Keratinocyte (primary cell): ENCODE measurements around the gene PGGT1B. TPM values are rescaled to one million over a fixed set of nuclear protein-coding genes. Genes with fewer than 3 reads are reported as not detected.

Experiments used
- DNase-seq: peaks from one replicate; pipeline ENCODE4 v3.0.0-alpha.2; 2011; ENCODE audit warnings: low read depth, missing footprints, low spot score
- FAIRE-seq: peaks from 2 replicates; lab custom pipeline; 2011; peaks lifted over from hg19 to GRCh38; lab: Jason Lieb, UNC
- H2AFZ ChIP-seq: 2 replicates; pipeline ENCODE4 v1.6.0; 2012; ENCODE audit warnings: low read length, control low read depth, inconsistent platforms; ENCODE audit not compliant: control insufficient read depth
- H3K27ac ChIP-seq: 2 replicates; pipeline ENCODE4 v1.5.1; 2011; ENCODE audit warnings: low read length; ENCODE audit not compliant: control insufficient read depth, insufficient read depth
- H3K27me3 ChIP-seq: 3 replicates; pipeline ENCODE4 v1.6.0; 2011; ENCODE audit warnings: low read length; ENCODE audit not compliant: control insufficient read depth, insufficient read depth; ENCODE audit errors: extremely low read depth
- H3K36me3 ChIP-seq, 2 experiments: 2 replicates in 1 of 2; 3 replicates in 1 of 2; pipeline ENCODE4 v1.5.1; 2011; ENCODE audit warnings: low read length in 2 of 2, mild to moderate bottlenecking in 1 of 2; ENCODE audit not compliant: control insufficient read depth in 2 of 2, insufficient read depth in 2 of 2; ENCODE audit errors: extremely low read depth in 1 of 2
- H3K4me1 ChIP-seq: 3 replicates; pipeline ENCODE4 v1.5.1; 2011; ENCODE audit warnings: low read length; ENCODE audit not compliant: control insufficient read depth, insufficient read depth; ENCODE audit errors: extremely low read depth
- H3K4me2 ChIP-seq: 3 replicates; pipeline ENCODE4 v1.6.0; 2011; ENCODE audit warnings: low read depth, low read length; ENCODE audit not compliant: control insufficient read depth, insufficient read depth; ENCODE audit errors: extremely low read depth
- H3K4me3 ChIP-seq, 3 experiments: fragments of 200-600 bp in 1 of 3; sonication (generic) in 1 of 3; 2 replicates in 2 of 3; 3 replicates in 1 of 3; pipeline ENCODE4 v1.5.1; 2011 to 2016; ENCODE audit warnings: low read length in 3 of 3, mild to moderate bottlenecking in 3 of 3, control low read depth in 2 of 3, inconsistent platforms in 1 of 3, low read depth in 1 of 3, mixed read lengths in 1 of 3, mixed run types in 1 of 3, moderate library complexity in 1 of 3; ENCODE audit not compliant: control insufficient read depth in 2 of 3, insufficient read depth in 2 of 3; ENCODE audit errors: extremely low read depth in 1 of 3
- H3K79me2 ChIP-seq: 2 replicates; pipeline ENCODE4 v1.6.0; 2012; ENCODE audit warnings: low read length; ENCODE audit not compliant: control insufficient read depth, insufficient read depth
- H3K9ac ChIP-seq: 3 replicates; pipeline ENCODE4 v1.6.0; 2011; ENCODE audit warnings: low read length; ENCODE audit not compliant: control insufficient read depth, insufficient read depth; ENCODE audit errors: extremely low read depth
- H3K9me1 ChIP-seq: 3 replicates; pipeline ENCODE4 v1.6.0; 2011; ENCODE audit warnings: low read length; ENCODE audit not compliant: control insufficient read depth, insufficient read depth; ENCODE audit errors: extremely low read depth
- H3K9me3 ChIP-seq: 2 replicates; pipeline ENCODE4 v1.5.1; 2012; ENCODE audit warnings: low read depth, low read length; ENCODE audit not compliant: control insufficient read depth
- H4K20me1 ChIP-seq: 3 replicates; pipeline ENCODE4 v1.6.0; 2011; ENCODE audit warnings: low read length; ENCODE audit not compliant: control insufficient read depth, insufficient read depth; ENCODE audit errors: extremely low read depth
- EZH2 ChIP-seq: IDR thresholded peaks from one replicate; pipeline ENCODE4 v1.6.1; 2012; ENCODE audit warnings: inconsistent platforms, mild to moderate bottlenecking, low read length, moderate library complexity
- dilution Hi-C: fragments of 300-500 bp; cut with MboI; formaldehyde crosslinking; loops from one replicate; pipeline ENCODE4 v1.7.0; 2020; ENCODE audit warnings: low sequenced_read_pairs; ENCODE audit not compliant: extremely low pct_ligation_motif_present
- polyA plus RNA-seq, 5 experiments: library from polyadenylated mRNA; depleted of rRNA in 3 of 5; stranded (reverse) in 3 of 5; stranded (forward) in 1 of 5; unstranded in 1 of 5; fragments of >200 nt; gene quantifications; 1 replicate in 1 of 5; 2 replicates in 3 of 5; 3 replicates in 1 of 5; pipeline versions ENCODE4 v1.2.1 to v1.2.3, GENCODE V29; 2011 to 2012; ENCODE audit warnings: missing spikeins in 2 of 5, low read depth in 1 of 5, low replicate concordance in 1 of 5
- TF ChIP-seq, protein P1 (sequence below), 3 experiments: IDR thresholded peaks in 1 of 3; conservative IDR thresholded peaks in 1 of 3; optimal IDR thresholded peaks in 1 of 3; 2 replicates in 2 of 3; 3 replicates in 1 of 3; pipeline versions ENCODE3 to v1.5.1; 2011; ENCODE audit warnings: low read length in 3 of 3, mild to moderate bottlenecking in 3 of 3, moderate library complexity in 2 of 3, control low read depth in 1 of 3, inconsistent platforms in 1 of 3; ENCODE audit not compliant: insufficient read depth in 2 of 3; ENCODE audit errors: extremely low read depth in 1 of 3

PGGT1B gene
- polyA plus RNA-seq, 1 donor (not counting 4 experiments of a cell fraction or from before 2014, with no cell fraction given), result 5.5 TPM

- Histone ChIP-seq H3K4me2 (no peak overlapping the region), H3K9ac (no peak overlapping the region), H3K9me1 (no peaks in the 10 kb centered on the region), H4K20me1 (no peaks in the 10 kb centered on the region), H3K4me3 (no peak overlapping the region), H3K4me1 (no peaks in the 10 kb centered on the region), H3K27me3 (no peaks in the 10 kb centered on the region), H3K27ac (no peak overlapping the region), H3K9me3 (no peaks in the 10 kb centered on the region), H2AFZ (no peak overlapping the region), H3K79me2 (no peaks in the 10 kb centered on the region), H3K36me3 (no peaks in the 10 kb centered on the region)
- TF ChIP-seq EZH2, result no peak
- TF ChIP-seq, protein P1, sequence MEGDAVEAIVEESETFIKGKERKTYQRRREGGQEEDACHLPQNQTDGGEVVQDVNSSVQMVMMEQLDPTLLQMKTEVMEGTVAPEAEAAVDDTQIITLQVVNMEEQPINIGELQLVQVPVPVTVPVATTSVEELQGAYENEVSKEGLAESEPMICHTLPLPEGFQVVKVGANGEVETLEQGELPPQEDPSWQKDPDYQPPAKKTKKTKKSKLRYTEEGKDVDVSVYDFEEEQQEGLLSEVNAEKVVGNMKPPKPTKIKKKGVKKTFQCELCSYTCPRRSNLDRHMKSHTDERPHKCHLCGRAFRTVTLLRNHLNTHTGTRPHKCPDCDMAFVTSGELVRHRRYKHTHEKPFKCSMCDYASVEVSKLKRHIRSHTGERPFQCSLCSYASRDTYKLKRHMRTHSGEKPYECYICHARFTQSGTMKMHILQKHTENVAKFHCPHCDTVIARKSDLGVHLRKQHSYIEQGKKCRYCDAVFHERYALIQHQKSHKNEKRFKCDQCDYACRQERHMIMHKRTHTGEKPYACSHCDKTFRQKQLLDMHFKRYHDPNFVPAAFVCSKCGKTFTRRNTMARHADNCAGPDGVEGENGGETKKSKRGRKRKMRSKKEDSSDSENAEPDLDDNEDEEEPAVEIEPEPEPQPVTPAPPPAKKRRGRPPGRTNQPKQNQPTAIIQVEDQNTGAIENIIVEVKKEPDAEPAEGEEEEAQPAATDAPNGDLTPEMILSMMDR (optimal IDR thresholded peaks at IDR 0.05 in 1 of 3, IDR thresholded peaks at IDR 0.05 in 1 of 3, conservative IDR thresholded peaks at IDR 0.05 in 1 of 3; ENCODE audit: extremely low read depth in 1 of 3, insufficient read depth in 2 of 3, low read length in 3 of 3), result no peak
- DNase-seq (no peak), FAIRE-seq (no peak)
- dilution Hi-C loops, result no loop called here
Measured at GRCh38 chr5:115190388-115190787, 72.3 kb downstream of the PGGT1B start.

DNA sequence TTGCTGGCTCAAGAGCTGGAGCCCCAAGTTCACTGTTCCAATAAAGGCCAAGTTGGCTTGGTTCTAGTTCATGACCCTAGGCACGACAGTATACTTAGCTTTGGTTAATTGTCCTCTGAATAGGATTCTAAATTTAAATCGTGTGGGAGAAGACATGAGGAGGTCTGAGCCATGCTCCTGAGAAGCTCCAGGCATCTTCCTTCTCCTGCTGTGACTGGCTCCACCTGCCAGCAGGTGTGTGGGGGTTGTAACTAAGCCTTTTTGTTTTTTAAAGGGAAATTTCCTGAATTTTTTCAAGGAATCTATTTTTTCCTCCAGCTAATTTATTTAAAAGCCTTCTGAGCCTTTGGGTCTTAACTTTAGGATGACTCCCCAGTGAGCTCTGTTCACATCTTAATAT, 72.8 kb downstream of the PGGT1B start:
- H3K4me1 ChIP-seq, result no peaks in the 10 kb centered on the region
- no peak overlapping the region for H3K4me3 ChIP-seq
- no peak overlapping the region for H3K27ac ChIP-seq
- H2AFZ ChIP-seq, result no peak overlapping the region
- dilution Hi-C loops, result no loop called here
- H3K27me3 ChIP-seq, result no peaks in the 10 kb centered on the region
- DNase-seq (no peak), FAIRE-seq (no peak)
- no peak overlapping the region for H3K4me2 ChIP-seq
- no peak overlapping the region for H3K9ac ChIP-seq
- no peaks in the 10 kb centered on the region for H3K9me3 ChIP-seq
- H3K79me2 ChIP-seq, result no peaks in the 10 kb centered on the region
- H3K9me1 ChIP-seq, result no peaks in the 10 kb centered on the region
- H3K36me3 ChIP-seq, result no peaks in the 10 kb centered on the region
- no peaks in the 10 kb centered on the region for H4K20me1 ChIP-seq
- TF ChIP-seq, protein P1 (optimal IDR thresholded peaks at IDR 0.05 in 1 of 3, IDR thresholded peaks at IDR 0.05 in 1 of 3, conservative IDR thresholded peaks at IDR 0.05 in 1 of 3; ENCODE audit: extremely low read depth in 1 of 3, insufficient read depth in 2 of 3, low read length in 3 of 3), result no peak
- TF ChIP-seq EZH2, result no peak
